GM18867 (cell line): Measurements from ENCODE around the gene SCFD1.
"Not testable (repeated sequence)": the region's sequence is repeated elsewhere in the genome, so short reads cannot be mapped to it uniquely, and the experiment has no call there.

ENCODE experiments used
- ATAC-seq: cut with Tn5 transposase; IDR thresholded peaks from one replicate; pipeline ENCODE4 v1.9.1; 2021; ENCODE audit warnings: mild to moderate bottlenecking, moderate library complexity; ENCODE audit not compliant: unreplicated experiment

SCFD1 gene, protein sequence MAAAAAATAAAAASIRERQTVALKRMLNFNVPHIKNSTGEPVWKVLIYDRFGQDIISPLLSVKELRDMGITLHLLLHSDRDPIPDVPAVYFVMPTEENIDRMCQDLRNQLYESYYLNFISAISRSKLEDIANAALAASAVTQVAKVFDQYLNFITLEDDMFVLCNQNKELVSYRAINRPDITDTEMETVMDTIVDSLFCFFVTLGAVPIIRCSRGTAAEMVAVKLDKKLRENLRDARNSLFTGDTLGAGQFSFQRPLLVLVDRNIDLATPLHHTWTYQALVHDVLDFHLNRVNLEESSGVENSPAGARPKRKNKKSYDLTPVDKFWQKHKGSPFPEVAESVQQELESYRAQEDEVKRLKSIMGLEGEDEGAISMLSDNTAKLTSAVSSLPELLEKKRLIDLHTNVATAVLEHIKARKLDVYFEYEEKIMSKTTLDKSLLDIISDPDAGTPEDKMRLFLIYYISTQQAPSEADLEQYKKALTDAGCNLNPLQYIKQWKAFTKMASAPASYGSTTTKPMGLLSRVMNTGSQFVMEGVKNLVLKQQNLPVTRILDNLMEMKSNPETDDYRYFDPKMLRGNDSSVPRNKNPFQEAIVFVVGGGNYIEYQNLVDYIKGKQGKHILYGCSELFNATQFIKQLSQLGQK

DNA sequence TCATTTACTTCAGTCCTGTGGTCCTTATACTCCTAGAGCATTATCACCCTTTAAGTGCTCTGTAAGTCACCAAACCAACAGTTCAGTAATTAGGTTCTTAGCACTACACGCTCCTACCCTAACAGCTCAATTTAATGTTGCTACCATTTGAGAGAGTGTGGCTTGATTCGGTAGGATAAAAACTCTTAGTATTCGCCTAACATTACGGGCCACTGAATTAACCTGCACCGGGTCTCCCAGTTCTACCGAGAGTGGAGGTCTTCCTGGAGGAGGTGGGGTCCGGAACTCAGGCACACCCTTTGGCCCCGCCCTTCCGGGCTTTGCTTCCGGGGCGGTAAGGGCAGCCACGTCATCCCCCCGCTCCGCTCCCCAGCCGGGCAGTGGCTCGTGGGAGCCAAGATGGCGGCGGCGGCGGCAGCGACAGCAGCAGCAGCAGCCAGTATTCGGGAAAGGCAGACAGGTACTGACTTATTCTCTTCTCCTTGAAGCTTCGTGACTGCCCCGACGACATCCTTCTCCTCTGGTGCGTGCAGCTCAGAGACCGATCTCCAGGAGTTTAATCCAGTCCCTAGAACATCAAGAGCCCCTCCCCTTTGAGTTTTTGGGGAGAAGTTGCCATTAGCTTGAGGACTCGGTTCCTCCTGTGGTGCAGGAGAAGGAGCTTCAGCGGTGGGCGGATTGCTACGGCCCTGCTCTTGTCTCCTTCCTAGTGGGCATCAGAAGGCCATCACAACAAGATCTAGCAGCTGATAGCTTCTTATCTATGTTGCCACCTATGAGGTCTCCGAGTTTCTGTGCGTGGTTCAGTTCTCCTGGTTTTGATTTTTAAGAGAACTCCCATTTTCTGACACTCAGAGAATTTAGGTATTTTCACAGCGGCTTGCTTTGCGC is at the start of gene SCFD1:
TSS of gene SCFD1 (plus strand) at position 380 of the 891 bp plus-strand sequence. CDS start at position 400, 20 bp downstream.
- peak; percentile 94 for ATAC-seq

- no peak for ATAC-seq
Observed at GRCh38 chr14:30572771-30573170, 49.3 kb upstream of the SCFD1 start.

DNA sequence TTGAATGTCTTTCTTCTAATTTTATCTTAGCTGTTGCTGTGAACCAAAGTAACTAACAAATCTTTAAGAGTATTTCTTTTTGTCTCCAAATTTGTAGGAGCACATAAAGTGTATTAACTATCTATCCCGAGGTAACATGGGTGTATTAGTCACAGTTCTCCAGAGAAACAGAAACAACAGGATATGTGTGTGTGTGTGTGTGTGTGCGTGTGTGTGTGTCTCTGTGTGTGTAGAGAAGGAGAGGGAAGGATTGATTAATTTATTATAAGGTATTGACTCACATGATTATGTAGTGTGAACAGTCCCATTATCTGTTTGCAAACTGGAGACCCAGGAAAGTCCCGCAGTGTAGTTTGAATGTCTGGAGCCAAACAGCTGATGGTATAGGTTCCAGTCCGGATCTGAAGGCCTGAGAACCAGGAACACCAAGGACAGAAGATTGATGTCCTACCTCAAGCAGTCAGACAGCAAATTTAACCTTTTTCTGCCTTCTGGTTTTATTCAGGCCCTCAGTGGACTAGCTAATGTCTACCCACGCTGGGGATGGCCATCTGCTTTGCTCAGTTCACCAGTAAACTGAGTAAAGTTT is 48.8 kb upstream of the SCFD1 start:
- ATAC-seq = no peak

DNA sequence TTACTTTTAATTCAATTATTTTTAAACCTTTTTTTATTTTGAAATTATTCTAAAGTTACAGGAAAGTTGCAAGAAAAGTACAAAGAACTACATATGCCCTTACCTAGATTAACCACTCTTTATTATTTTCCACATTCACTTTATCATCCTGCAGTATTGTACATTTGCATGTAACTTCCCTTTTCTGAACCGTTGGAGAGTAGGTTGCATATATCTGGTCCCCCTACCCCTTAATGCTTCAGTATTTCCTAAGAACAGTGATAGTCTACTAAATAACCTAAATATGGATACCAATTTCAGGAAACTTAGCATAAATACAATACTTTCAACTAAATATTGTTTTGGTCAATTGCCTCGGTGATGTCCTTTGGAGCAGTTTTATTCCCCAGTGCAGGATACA is 48.2 kb upstream of the SCFD1 start:
- ATAC-seq = no peak

DNA sequence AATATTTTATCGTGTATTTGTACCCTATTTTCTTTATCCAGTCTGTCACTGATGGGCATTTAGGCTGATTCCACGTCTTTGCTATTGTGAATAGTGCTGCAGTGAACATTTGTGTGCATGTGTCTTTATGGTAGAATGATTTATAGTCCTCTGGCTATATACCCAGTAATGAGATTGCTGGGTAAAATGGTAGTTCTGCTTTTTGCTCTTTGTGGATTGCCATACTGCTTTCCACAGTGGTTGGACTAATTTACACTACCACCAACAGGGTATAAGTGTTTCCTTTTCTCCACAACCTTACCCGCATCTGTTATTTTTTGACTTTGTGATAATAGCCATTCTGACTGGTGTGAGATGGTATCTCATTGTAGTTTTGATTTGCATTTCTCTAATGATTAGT is 47.3 kb upstream of the SCFD1 start:
- not testable (repeated sequence) for ATAC-seq

DNA sequence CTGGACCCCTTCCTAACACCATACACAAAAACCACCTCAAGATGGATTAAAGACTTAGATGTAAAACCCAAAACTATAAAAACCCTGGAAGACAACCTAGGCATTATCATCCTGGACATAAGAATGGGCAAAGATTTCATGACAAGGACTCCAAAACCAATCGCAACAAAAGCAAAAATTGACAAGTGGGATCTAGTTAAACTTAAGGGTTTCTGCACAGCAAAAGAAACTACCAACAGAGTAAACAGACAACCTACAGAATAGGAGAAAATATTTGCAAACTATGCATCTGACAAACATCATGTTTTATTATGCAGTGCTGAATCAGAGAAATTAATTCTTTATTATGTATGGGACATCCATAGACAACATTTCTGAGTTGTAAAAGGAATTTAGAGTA is 45.8 kb upstream of the SCFD1 start:
- not testable (repeated sequence) for ATAC-seq

- no peak for ATAC-seq
Observed at GRCh38 chr14:30580616-30581282, 41.4 kb upstream of the SCFD1 start.

DNA sequence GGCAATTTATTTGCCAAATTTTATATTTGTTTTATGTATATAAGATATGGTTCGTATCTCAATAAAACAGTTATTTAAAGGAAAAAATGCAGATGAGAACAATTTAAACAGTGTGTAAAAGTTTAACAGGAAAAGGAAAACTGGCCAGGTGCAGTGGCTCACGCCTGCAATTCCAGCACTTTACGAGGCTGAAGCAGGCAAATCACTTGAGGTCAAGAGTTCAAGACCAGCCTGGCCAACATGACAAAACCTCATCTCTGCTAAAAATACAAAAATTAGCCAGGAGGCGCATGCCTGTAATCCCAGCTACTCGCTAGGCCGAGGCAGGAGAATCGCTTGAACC is 40.9 kb upstream of the SCFD1 start:
- no peak for ATAC-seq

GRCh38 chr14:30582376-30582775 is 39.7 kb upstream of the SCFD1 start:
- ATAC-seq = no peak

DNA sequence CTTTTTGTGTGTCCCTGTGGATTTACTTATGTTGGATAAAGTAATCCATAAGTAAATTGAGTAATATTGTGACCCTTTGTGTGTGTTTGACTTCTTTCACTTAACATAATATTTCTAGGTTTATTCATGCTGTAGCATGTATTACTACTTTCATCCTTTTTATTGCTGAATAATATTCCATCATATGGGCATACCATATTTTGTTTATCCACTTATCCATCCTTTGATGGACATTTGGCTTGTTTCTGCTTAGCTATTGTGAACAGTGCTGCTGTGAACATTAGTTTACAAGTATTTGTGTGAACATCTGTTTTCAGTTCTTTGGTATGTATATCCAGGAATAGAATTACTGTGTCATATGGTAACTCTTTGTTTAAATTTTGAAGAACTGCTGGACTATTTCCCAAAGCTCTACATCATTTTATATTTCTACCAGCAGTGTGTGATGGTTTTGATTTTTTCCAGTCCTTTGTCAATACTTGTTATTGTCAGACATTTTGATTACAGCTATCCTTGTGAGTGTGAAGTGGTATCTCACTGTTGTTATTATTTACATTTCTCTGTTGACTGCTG is 38.0 kb upstream of the SCFD1 start:
- no peak for ATAC-seq

GRCh38 chr14:30585204-30585603 is 36.9 kb upstream of the SCFD1 start:
- ATAC-seq = no peak

- ATAC-seq = no peak
Observed at GRCh38 chr14:30587141-30587540, 35.0 kb upstream of the SCFD1 start.

GRCh38 chr14:30588873-30589272 is 33.2 kb upstream of the SCFD1 start:
- ATAC-seq = no peak

DNA sequence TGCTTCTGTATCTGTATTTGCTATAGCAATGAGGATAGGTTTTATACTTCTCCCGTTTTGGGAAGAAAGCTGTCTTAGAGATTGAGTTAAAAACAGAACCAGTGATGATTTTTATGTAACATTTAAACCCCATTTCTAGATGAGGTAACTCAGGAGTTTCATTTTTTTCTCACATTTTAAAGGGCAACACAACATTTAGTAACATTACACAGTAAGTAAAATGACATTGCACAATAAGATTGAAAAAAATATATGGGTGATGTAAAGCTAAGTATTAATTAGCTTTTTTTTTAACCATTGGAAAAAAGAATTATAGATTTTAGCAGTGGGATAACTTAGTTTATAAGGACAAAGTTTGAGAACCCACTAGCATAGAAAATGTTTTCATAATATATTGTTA is 25.2 kb upstream of the SCFD1 start:
- no peak for ATAC-seq

DNA sequence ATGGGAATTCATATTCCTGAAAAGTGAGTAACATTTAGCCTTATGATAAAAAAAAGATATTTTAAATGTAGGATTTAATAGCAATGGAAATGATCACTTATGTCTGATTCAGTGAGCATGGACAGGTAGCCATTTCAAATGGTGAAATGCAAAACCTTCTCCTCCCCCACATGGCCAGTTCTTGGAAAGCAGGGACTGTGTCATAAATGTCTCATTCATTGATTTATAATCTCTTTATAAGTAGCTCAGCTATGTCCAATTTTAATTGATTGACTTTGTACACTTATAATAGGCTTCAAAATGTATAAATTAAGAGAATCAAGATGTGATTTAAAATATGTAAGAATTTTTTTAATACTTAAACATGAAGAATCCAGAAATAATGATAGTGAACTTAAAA is 24.6 kb upstream of the SCFD1 start:
- ATAC-seq = no peak

- no peak for ATAC-seq
Observed at GRCh38 chr14:30600922-30601918, 20.9 kb upstream of the SCFD1 start.

- no peak for ATAC-seq
Observed at GRCh38 chr14:30603402-30603801, 18.7 kb upstream of the SCFD1 start.

DNA sequence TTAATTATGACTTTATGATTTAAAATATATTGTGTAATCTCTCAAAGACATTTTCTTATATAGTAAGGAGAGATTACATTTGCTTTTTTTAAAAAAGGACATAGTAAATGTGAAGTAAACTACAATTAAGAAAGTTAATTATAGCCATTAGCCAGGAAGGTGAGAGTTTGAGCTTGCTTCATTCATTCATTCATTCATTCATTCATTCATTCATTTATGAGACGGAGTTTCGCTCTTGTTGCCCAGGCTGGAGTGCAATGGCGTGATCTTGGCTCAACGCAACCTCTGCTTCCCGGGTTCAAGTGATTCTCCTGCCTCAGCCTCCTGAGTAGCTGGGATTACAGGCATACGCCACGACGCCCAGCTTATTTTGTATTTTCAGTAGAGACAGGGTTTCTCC is 17.4 kb upstream of the SCFD1 start:
- not testable (repeated sequence) for ATAC-seq

GRCh38 chr14:30607156-30607780 is 14.9 kb upstream of the SCFD1 start:
- no peak for ATAC-seq
